ENCODE data around the gene MED28. TPM values are rescaled to one million over a fixed set of nuclear protein-coding genes. Genes with fewer than 3 reads are reported as not detected.
"Not testable (repeated sequence)": the region's sequence is repeated elsewhere in the genome, so short reads cannot be mapped to it uniquely, and the experiment has no call there.

MED28 gene, protein sequence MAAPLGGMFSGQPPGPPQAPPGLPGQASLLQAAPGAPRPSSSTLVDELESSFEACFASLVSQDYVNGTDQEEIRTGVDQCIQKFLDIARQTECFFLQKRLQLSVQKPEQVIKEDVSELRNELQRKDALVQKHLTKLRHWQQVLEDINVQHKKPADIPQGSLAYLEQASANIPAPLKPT
- 79.3 and 92.5 TPM in 2 replicates for total RNA-seq (ENCODE audit: low replicate concordance)
- long read RNA-seq, full-length matches to known transcripts: 323 of 340 reads
- long read RNA-seq, partial matches to known transcripts: 5 of 340 reads
- long read RNA-seq, other reads (novel, unspliced or antisense): 12 of 340 reads

DNA sequence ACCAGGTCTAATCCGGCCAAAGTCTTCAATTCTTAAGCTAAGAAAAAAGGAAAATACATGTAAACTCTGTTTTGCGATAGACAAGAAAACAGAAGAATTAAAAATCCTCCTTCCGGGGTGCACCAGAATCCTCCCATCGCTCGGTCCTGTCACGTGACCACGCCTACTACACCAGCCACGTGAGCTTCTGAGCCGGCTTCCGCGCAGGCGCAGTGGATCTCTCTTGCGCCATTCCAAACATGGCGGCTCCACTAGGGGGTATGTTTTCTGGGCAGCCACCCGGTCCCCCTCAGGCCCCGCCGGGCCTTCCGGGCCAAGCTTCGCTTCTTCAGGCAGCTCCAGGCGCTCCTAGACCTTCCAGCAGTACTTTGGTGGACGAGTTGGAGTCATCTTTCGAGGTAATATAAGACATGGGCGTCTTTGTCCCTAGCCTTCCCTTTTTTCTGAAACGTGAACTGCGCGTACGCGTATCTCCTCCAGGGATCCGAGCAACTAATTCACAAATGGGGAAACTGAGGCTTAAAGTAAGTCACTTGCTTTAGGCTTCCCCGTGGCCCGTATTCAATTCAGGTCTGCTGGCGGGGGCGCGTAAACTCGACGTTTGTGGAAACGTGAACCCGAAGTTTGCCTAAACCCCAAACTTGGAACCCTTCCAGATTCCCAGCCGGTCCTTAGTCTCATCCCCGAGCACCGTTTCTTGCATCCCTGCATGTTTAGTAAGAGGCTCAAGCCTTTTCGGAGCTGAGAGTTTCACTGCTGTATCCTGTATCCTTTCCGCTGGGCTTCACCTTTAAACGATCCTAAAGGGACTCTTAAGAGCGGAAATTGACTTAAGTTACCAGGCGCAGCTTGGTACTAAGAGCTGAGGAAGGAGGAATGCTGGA is at the start of gene MED28:
Gene MED28 (plus strand): TSS at position 226 of the 884 bp plus-strand sequence. CDS start 14 bp downstream, at position 240.
- peak; percentile 95 for DNase-seq (ENCODE audit: extremely low spot score, unreplicated experiment)
- Mint-ChIP-seq H3K4me3 (peak within 1 kb of the TSS; percentile 99), H3K27me3 (no peaks in the 10 kb centered on the region), H3K9me3 (no peaks in the 10 kb centered on the region), H3K36me3 (peaks cover 12% of the 10 kb centered on the region), H3K4me1 (ENCODE audit: unreplicated experiment) (peaks cover 21% of the 10 kb centered on the region), H3K27ac (peak within 1 kb of the TSS; percentile 96)
- TF ChIP-seq, protein P1, sequence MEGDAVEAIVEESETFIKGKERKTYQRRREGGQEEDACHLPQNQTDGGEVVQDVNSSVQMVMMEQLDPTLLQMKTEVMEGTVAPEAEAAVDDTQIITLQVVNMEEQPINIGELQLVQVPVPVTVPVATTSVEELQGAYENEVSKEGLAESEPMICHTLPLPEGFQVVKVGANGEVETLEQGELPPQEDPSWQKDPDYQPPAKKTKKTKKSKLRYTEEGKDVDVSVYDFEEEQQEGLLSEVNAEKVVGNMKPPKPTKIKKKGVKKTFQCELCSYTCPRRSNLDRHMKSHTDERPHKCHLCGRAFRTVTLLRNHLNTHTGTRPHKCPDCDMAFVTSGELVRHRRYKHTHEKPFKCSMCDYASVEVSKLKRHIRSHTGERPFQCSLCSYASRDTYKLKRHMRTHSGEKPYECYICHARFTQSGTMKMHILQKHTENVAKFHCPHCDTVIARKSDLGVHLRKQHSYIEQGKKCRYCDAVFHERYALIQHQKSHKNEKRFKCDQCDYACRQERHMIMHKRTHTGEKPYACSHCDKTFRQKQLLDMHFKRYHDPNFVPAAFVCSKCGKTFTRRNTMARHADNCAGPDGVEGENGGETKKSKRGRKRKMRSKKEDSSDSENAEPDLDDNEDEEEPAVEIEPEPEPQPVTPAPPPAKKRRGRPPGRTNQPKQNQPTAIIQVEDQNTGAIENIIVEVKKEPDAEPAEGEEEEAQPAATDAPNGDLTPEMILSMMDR (conservative IDR thresholded peaks at IDR 0.05): peak; percentile 54

DNA sequence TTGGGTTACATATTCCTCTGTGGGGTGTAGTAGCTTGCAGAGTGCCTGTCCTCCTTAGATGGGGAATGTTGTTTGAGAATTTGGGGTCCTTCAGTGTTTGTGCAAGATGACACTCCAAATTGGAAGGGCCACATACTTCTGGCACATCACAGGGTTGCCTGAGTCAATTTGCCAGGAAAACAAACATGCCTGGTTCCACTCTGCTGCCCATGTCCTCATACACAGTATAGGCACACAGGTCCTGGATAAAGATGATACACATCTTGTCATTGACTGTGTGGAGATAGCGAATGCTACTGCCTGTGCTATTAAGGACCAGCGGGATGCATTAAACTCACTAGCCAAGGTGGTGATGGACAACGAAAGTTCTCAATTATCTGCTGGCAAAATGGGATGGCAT is 48.6 kb upstream of the MED28 start:
- Mint-ChIP-seq H3K36me3 (no peaks in the 10 kb centered on the region), H3K9me3 (no peaks in the 10 kb centered on the region), H3K4me3 (no peak overlapping the region), H3K4me1 (ENCODE audit: unreplicated experiment) (no peaks in the 10 kb centered on the region), H3K27ac (no peak overlapping the region), H3K27me3 (no peaks in the 10 kb centered on the region)
- TF ChIP-seq, protein P1 (conservative IDR thresholded peaks at IDR 0.05): no peak
- no peak for DNase-seq (ENCODE audit: extremely low spot score, unreplicated experiment)

DNA sequence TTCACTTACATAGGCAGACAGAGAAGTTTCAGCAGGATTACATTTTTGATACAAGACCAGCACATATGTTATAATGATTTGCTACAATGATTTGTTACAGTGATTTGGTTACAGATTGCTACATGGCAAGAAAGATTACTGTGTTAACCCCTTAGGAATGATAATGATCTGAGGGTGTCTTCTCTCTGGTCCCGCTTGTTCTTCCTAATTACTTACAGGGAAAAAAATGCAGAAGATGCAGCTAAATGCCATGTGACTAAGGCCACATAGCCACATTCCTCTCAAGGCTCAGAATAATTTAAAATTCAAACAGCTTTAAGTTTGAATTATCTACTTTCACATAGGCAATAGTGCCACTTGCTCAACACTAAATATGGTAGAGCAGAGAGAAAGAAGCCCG is 47.2 kb upstream of the MED28 start:
- Mint-ChIP-seq H3K4me1 (ENCODE audit: unreplicated experiment) (no peaks in the 10 kb centered on the region), H3K4me3 (no peak overlapping the region), H3K36me3 (no peaks in the 10 kb centered on the region), H3K9me3 (no peaks in the 10 kb centered on the region), H3K27me3 (no peaks in the 10 kb centered on the region), H3K27ac (no peak overlapping the region)
- no peak for DNase-seq (ENCODE audit: extremely low spot score, unreplicated experiment)
- TF ChIP-seq, protein P1 (conservative IDR thresholded peaks at IDR 0.05): no peak

DNA sequence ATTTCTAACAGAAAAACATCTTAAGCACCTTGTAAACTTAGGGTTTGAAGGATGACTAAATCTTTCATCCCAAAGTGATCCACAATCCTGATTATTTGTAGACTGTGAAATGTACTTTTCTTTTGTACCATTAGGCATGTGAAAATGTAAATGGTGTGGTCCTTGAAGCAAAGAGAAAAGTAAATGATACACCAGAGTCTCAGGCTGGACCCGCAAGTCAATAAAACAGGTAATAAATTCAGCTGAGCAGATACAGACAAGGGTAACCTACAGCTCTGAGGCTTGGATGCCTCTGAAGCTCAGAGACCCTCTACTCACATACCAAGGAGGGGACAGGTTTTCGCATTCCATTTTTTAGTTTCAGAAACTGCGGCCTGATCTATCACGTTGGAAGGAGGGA is 40.2 kb upstream of the MED28 start:
- DNase-seq (ENCODE audit: extremely low spot score, unreplicated experiment): no peak
- Mint-ChIP-seq H3K9me3 (no peaks in the 10 kb centered on the region), H3K27me3 (no peaks in the 10 kb centered on the region)

DNA sequence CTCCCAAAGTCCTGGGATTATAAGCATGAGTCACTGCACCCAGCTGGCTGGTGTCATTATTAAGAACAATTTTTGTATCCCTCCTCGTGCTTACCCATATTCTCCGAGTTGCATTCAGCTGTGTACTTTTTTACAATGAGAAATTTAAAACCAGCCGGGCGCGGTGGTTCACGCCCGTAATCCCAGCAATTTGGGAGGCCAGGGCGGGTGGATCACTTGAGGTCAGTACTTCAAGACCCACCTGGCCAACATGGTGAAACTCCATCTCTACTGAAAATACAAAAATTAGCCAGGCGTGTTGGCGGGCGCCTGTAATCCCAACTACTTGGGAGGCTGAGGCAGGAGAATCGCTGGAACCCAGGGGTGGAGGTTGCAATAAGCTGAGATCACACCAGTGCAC is 39.3 kb upstream of the MED28 start:
- H3K27me3 Mint-ChIP-seq; DNase-seq (ENCODE audit: extremely low spot score, unreplicated experiment); H3K4me3 Mint-ChIP-seq; H3K36me3 Mint-ChIP-seq; H3K9me3 Mint-ChIP-seq; H3K27ac Mint-ChIP-seq: not testable (repeated sequence)
- peaks cover 11% of the 10 kb centered on the region for H3K4me1 Mint-ChIP-seq (ENCODE audit: unreplicated experiment)

More for the DNA sequence above, 40.2 kb upstream of the MED28 start:
- H3K27ac Mint-ChIP-seq: no peak overlapping the region
- H3K36me3 Mint-ChIP-seq: no peaks in the 10 kb centered on the region
- TF ChIP-seq, protein P1 (conservative IDR thresholded peaks at IDR 0.05): no peak
- H3K4me3 Mint-ChIP-seq: no peak overlapping the region
- peaks cover 11% of the 10 kb centered on the region for H3K4me1 Mint-ChIP-seq (ENCODE audit: unreplicated experiment)

All from type B pancreatic cell (in vitro differentiated cells).